Sigmoid colon (tissue), 4 donors: Measurements from ENCODE around the gene CLEC16A.

ENCODE experiments used
- CTCF ChIP-seq, 4 experiments: fragments of 450-650 bp in 3 of 4; fragments of 200-600 bp in 1 of 4; IDR thresholded peaks; one replicate each; pipeline ENCODE4 v1.5.1; 2016 to 2019; ENCODE audit warnings: antibody characterized with exemption in 4 of 4, mild to moderate bottlenecking in 3 of 4, moderate library complexity in 2 of 4
- EP300 ChIP-seq, 4 donors: sonication (generic); formaldehyde crosslinking; IDR thresholded peaks; one replicate each; pipeline ENCODE4 v1.6.1; 2017; ENCODE audit warnings: antibody characterized with exemption in 4 of 4
- POLR2A ChIP-seq, 2 donors: fragments of 450-650 bp; IDR thresholded peaks; one replicate each; pipeline ENCODE4 v1.6.1; 2016; ENCODE audit warnings: antibody characterized with exemption in 2 of 2, mild to moderate bottlenecking in 2 of 2, moderate library complexity in 2 of 2

GRCh38 chr16:10940501-10941079, 3.8 kb upstream of the CLEC16A start:
- TF ChIP-seq CTCF (IDR thresholded peaks at IDR 0.05) (no peak), EP300 (IDR thresholded peaks at IDR 0.05) (no peak), POLR2A (IDR thresholded peaks at IDR 0.05) (no peak)
